HG02623 (cell line): Measurements from ENCODE around the gene AFF4.

ENCODE experiments used
- ATAC-seq: cut with Tn5 transposase; IDR thresholded peaks from one replicate; pipeline ENCODE4 v1.9.1; 2021; ENCODE audit warnings: moderate library complexity; ENCODE audit not compliant: unreplicated experiment

The AFF4 gene

DNA sequence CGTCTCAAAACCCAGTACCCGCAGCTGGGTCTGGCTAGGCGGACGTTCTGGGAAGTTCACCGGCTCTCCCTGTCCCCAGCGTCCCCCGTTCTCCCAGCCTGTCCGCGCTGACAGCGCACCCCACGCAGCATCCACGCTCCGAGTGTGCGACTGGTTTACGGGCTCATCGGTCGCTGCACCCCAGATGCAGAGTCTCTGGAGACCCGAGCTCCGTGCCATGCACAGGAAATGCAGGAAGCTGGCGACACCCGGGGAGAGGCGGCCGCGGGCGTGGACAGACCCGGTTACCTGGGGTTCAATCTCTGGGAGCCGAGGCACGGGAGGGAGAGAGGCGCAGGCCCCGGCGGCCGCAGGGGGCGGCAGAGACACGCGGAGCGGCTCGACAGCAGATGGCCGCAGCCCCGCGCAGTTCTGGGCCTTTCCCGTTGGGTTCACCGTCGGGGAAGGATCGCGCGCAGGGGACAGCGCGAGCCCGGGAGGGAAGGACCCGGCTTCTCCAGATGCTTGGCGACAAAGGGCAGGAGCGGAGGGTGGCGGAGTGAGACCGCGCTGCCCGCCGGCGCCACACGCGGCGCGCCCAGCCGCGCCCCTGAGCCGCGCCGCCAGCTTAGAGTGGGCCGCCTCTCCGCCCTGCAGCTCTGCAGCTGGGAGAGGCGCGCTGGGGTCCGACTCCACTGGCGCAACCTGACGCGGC is 133.5 kb downstream of the AFF4 start:
- ATAC-seq = peak; percentile 59

- ATAC-seq = no peak
Observed at GRCh38 chr5:132828846-132829494, 134.5 kb downstream of the AFF4 start.

- ATAC-seq = no peak
Observed at GRCh38 chr5:132827943-132828673, 135.3 kb downstream of the AFF4 start.

GRCh38 chr5:132826424-132827082 is 136.9 kb downstream of the AFF4 start:
- no peak for ATAC-seq

GRCh38 chr5:132825834-132826391 is 137.5 kb downstream of the AFF4 start:
- ATAC-seq = no peak
